H9 (cell line): Measurements from ENCODE around the gene ARAP1. TPM values are rescaled to one million over a fixed set of nuclear protein-coding genes. Genes with fewer than 3 reads are reported as not detected.

ENCODE experiments used
- DNase-seq: peaks from one replicate; pipeline ENCODE4 v3.0.0-alpha.2; 2017
- H2AFZ ChIP-seq: one replicate; pipeline ENCODE4 v1.6.1; 2013; ENCODE audit warnings: mild to moderate bottlenecking, low read length, control low read depth, moderate library complexity
- H2AK5ac ChIP-seq: 2 replicates; pipeline ENCODE4 v1.6.1; 2013; ENCODE audit warnings: low read length, control low read depth, mixed read lengths; ENCODE audit not compliant: insufficient read length
- H2BK120ac ChIP-seq: one replicate; pipeline ENCODE4 v1.6.1; 2013; ENCODE audit warnings: low read depth, mild to moderate bottlenecking, low read length, control low read depth, inconsistent platforms; ENCODE audit not compliant: poor library complexity, severe bottlenecking
- H2BK12ac ChIP-seq: 2 replicates; pipeline ENCODE4 v1.6.1; 2013; ENCODE audit warnings: low read length, control low read depth, mixed read lengths, low read depth; ENCODE audit not compliant: insufficient read length
- H2BK15ac ChIP-seq: 2 replicates; pipeline ENCODE4 v1.6.1; 2013; ENCODE audit warnings: low read depth, low read length, control low read depth
- H2BK20ac ChIP-seq: one replicate; pipeline ENCODE4 v1.6.1; 2013; ENCODE audit warnings: low read depth, mild to moderate bottlenecking, low read length, control low read depth, inconsistent platforms; ENCODE audit not compliant: poor library complexity, severe bottlenecking
- H2BK5ac ChIP-seq: 2 replicates; pipeline ENCODE4 v1.6.1; 2013; ENCODE audit warnings: low read length, control low read depth, mixed read lengths; ENCODE audit not compliant: insufficient read length
- H3K14ac ChIP-seq: 2 replicates; pipeline ENCODE4 v1.6.1; 2013; ENCODE audit warnings: low read length, control low read depth; ENCODE audit not compliant: insufficient read depth
- H3K18ac ChIP-seq: 2 replicates; pipeline ENCODE4 v1.6.1; 2013; ENCODE audit warnings: low read depth, mild to moderate bottlenecking, mixed read lengths, low read length, control low read depth; ENCODE audit not compliant: insufficient read length
- H3K23ac ChIP-seq: 2 replicates; pipeline ENCODE4 v1.6.1; 2013; ENCODE audit warnings: low read length, control low read depth, mixed read lengths, low read depth; ENCODE audit not compliant: insufficient read length
- H3K23me2 ChIP-seq: 2 replicates; pipeline ENCODE4 v1.6.1; 2013; ENCODE audit warnings: low read depth, mild to moderate bottlenecking, mixed read lengths, low read length, control low read depth; ENCODE audit not compliant: insufficient read length, poor library complexity, severe bottlenecking
- H3K27ac ChIP-seq: 2 replicates; pipeline ENCODE4 v1.5.1; 2013; ENCODE audit warnings: low read length, control low read depth, mixed read lengths, low read depth; ENCODE audit not compliant: insufficient read length
- H3K27me3 ChIP-seq: 2 replicates; pipeline ENCODE4 v1.6.1; 2013; ENCODE audit warnings: low read length, control low read depth, inconsistent platforms; ENCODE audit not compliant: insufficient read depth
- H3K4ac ChIP-seq: 2 replicates; pipeline ENCODE4 v1.6.1; 2013; ENCODE audit warnings: low read depth, mild to moderate bottlenecking, control low read depth, inconsistent platforms, low read length, moderate library complexity
- H3K4me1 ChIP-seq: 2 replicates; pipeline ENCODE4 v1.6.1; 2013; ENCODE audit warnings: low read length, control low read depth, inconsistent platforms; ENCODE audit not compliant: insufficient read depth
- H3K4me2 ChIP-seq: 2 replicates; pipeline ENCODE4 v1.6.1; 2013; ENCODE audit warnings: low read length, control low read depth, mixed read lengths; ENCODE audit not compliant: insufficient read length, insufficient read depth
- H3K56ac ChIP-seq: 2 replicates; pipeline ENCODE4 v1.6.1; 2013; ENCODE audit warnings: low read depth, mild to moderate bottlenecking, mixed read lengths, low read length, control low read depth; ENCODE audit not compliant: insufficient read length
- H3K79me1 ChIP-seq: 2 replicates; pipeline ENCODE4 v1.6.1; 2013; ENCODE audit warnings: low read depth, mild to moderate bottlenecking, moderate library complexity, low read length, control low read depth, inconsistent platforms; ENCODE audit not compliant: insufficient read depth, poor library complexity, severe bottlenecking
- H3K79me2 ChIP-seq: 2 replicates; pipeline ENCODE4 v1.6.1; 2013; ENCODE audit warnings: low read length, control low read depth, inconsistent platforms; ENCODE audit not compliant: insufficient read depth
- H3K9ac ChIP-seq: 2 replicates; pipeline ENCODE4 v1.6.1; 2013; ENCODE audit warnings: low read length, control low read depth, mixed read lengths; ENCODE audit not compliant: insufficient read length; ENCODE audit errors: extremely low read depth
- H3K9me3 ChIP-seq: one replicate; pipeline ENCODE4 v1.6.1; 2013; ENCODE audit warnings: low read depth, low read length, inconsistent platforms; ENCODE audit not compliant: control insufficient read depth
- H3T11ph ChIP-seq: one replicate; pipeline ENCODE4 v1.6.1; 2013; ENCODE audit warnings: mild to moderate bottlenecking, low read length, control low read depth, inconsistent platforms
- H4K20me1 ChIP-seq: one replicate; pipeline ENCODE4 v1.6.1; 2013; ENCODE audit not compliant: control insufficient read depth, insufficient read length, insufficient read depth
- H4K5ac ChIP-seq: 2 replicates; pipeline ENCODE4 v1.6.1; 2013; ENCODE audit warnings: low read depth, mild to moderate bottlenecking, mixed read lengths, low read length, control low read depth; ENCODE audit not compliant: insufficient read length
- H4K8ac ChIP-seq: replicated peaks from 2 replicates; pipeline ENCODE4 v1.6.1; 2013; ENCODE audit warnings: low read length, control low read depth, mixed read lengths, low read depth; ENCODE audit not compliant: insufficient read length
- H4K91ac ChIP-seq: 2 replicates; pipeline ENCODE4 v1.6.1; 2013; ENCODE audit warnings: low read depth, mild to moderate bottlenecking, moderate library complexity, mixed read lengths, low read length, control low read depth; ENCODE audit not compliant: insufficient read length
- H3K27ac Mint-ChIP-seq, 3 experiments: 2 replicates in 2 of 3; 3 replicates in 1 of 3; pipeline ENCODE4 v1.8.0; 2020 to 2021; ENCODE audit warnings: mixed read lengths in 3 of 3, mild to moderate bottlenecking in 1 of 3, moderate library complexity in 1 of 3
- H3K27me3 Mint-ChIP-seq: 2 replicates; pipeline ENCODE4 v1.8.0; 2021; ENCODE audit warnings: low read depth, mild to moderate bottlenecking, moderate library complexity, mixed read lengths
- H3K36me3 Mint-ChIP-seq, 3 experiments: 2 replicates in 2 of 3; 3 replicates in 1 of 3; pipeline ENCODE4 v1.8.0; 2020 to 2021; ENCODE audit warnings: low read depth in 3 of 3, mixed read lengths in 3 of 3; ENCODE audit not compliant: insufficient read depth in 1 of 3
- H3K4me1 Mint-ChIP-seq, 2 experiments: 2 replicates each; pipeline ENCODE4 v1.8.0; 2020; ENCODE audit warnings: mixed read lengths in 2 of 2
- H3K4me3 Mint-ChIP-seq, 2 experiments: 2 replicates in 1 of 2; 3 replicates in 1 of 2; pipeline ENCODE4 v1.8.0; 2020 to 2021; ENCODE audit warnings: mild to moderate bottlenecking in 2 of 2, mixed read lengths in 2 of 2, moderate library complexity in 1 of 2
- H3K9me3 Mint-ChIP-seq, 2 experiments: 2 replicates in 1 of 2; 3 replicates in 1 of 2; pipeline ENCODE4 v1.8.0; 2020; ENCODE audit warnings: mild to moderate bottlenecking in 2 of 2, mixed read lengths in 2 of 2, moderate library complexity in 1 of 2
- CTCF ChIP-seq: fragments of 200-600 bp; sonication (generic); conservative IDR thresholded peaks from 3 replicates; pipeline ENCODE4 v1.8.0; 2021; ENCODE audit warnings: antibody characterized with exemption, mild to moderate bottlenecking
- WGBS: extraction: QIAGEN DNeasy Blood & Tissue Kit; methylation state at CpG from one replicate; pipeline ENCODE4 v1.1.7; 2013; ENCODE audit warnings: missing lambda C conversion rate, low lambda C conversion rate, mixed read lengths; ENCODE audit not compliant: insufficient read length; ENCODE audit errors: extremely low coverage; 5-methylcytosine and 5-hydroxymethylcytosine counted together
- total RNA-seq: library from RNA; stranded (reverse); gene quantifications from 2 replicates; pipeline ENCODE4 v1.2.1, GENCODE V29; 2021

Gene ARAP1
- total RNA-seq, 1 experiment from 2014 or later, result 59.4 TPM

- Histone ChIP-seq H4K91ac (no peak overlapping the region), H3K4me2 (no peak overlapping the region), H4K8ac (no peak overlapping the region), H3K56ac (no peak overlapping the region), H3K4me1 (peaks cover 11% of the 10 kb centered on the region; the same call in 1 of the 2 replicates), H3K23ac (no peak overlapping the region), H3K27me3 (no peaks in the 10 kb centered on the region), H2BK20ac (no peak overlapping the region), H2AK5ac (no peak overlapping the region), H2AFZ (no peak overlapping the region), H3K79me1 (no peaks in the 10 kb centered on the region), H3K23me2 (no peaks in the 10 kb centered on the region), H2BK12ac (peak overlapping the region; percentile 9), H2BK120ac (no peak overlapping the region), H3K14ac (no peak overlapping the region), H4K20me1 (no peaks in the 10 kb centered on the region), H3K4ac (no peak overlapping the region), H3K18ac (no peak overlapping the region), H3K9me3 (no peaks in the 10 kb centered on the region), H3T11ph (no peak overlapping the region), H2BK5ac (no peak overlapping the region), H2BK15ac (no peak overlapping the region), H3K27ac (no peak overlapping the region), H3K9ac (no peak overlapping the region), H3K79me2 (peaks cover 4% of the 10 kb centered on the region; the same call in 1 of the 2 replicates), H4K5ac (no peak overlapping the region)
- Mint-ChIP-seq H3K36me3 (peaks cover 11 to 22% (median 13%) of the 10 kb centered on the region in 3 experiments; a peak in 6 of 7 replicates), H3K4me3 (no peak overlapping the region), H3K9me3 (0 out of 5 replicates have a peak, but pooled peaks cover 0 to 3% of the 10 kb centered on the region in 2 experiments), H3K4me1 (peaks cover 32 to 33% of the 10 kb centered on the region in 2 experiments), H3K27ac (peak overlapping the region in 1 of 3 experiments; percentile 87; a peak in 2 of 7 replicates), H3K27me3 (no peaks in the 10 kb centered on the region)
- WGBS, result no CpG with 5 or more reads among the region's 10 CpGs
- no peak for DNase-seq
- no peak for TF ChIP-seq CTCF
Observed at GRCh38 chr11:72732329-72732728, 19.9 kb downstream of the ARAP1 start.
